ENCODE measurements around the gene KCTD20.

- TF ChIP-seq, protein P1, sequence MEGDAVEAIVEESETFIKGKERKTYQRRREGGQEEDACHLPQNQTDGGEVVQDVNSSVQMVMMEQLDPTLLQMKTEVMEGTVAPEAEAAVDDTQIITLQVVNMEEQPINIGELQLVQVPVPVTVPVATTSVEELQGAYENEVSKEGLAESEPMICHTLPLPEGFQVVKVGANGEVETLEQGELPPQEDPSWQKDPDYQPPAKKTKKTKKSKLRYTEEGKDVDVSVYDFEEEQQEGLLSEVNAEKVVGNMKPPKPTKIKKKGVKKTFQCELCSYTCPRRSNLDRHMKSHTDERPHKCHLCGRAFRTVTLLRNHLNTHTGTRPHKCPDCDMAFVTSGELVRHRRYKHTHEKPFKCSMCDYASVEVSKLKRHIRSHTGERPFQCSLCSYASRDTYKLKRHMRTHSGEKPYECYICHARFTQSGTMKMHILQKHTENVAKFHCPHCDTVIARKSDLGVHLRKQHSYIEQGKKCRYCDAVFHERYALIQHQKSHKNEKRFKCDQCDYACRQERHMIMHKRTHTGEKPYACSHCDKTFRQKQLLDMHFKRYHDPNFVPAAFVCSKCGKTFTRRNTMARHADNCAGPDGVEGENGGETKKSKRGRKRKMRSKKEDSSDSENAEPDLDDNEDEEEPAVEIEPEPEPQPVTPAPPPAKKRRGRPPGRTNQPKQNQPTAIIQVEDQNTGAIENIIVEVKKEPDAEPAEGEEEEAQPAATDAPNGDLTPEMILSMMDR (IDR thresholded peaks at IDR 0.05): no peak
- TF ChIP-seq EZH2 (IDR thresholded peaks at IDR 0.05): no peak
Observed at GRCh38 chr6:36441307-36441894, 1.4 kb upstream of the KCTD20 start.

Data from neural progenitor cell (in vitro differentiated cells).